Measurements from ENCODE around the gene GPA33. TPM values are rescaled to one million over a fixed set of nuclear protein-coding genes. Genes with fewer than 3 reads are reported as not detected.

GPA33 gene
- polyA plus RNA-seq, 1 of the 3 experiments (the other 2 are of a cell fraction) = not detected

DNA sequence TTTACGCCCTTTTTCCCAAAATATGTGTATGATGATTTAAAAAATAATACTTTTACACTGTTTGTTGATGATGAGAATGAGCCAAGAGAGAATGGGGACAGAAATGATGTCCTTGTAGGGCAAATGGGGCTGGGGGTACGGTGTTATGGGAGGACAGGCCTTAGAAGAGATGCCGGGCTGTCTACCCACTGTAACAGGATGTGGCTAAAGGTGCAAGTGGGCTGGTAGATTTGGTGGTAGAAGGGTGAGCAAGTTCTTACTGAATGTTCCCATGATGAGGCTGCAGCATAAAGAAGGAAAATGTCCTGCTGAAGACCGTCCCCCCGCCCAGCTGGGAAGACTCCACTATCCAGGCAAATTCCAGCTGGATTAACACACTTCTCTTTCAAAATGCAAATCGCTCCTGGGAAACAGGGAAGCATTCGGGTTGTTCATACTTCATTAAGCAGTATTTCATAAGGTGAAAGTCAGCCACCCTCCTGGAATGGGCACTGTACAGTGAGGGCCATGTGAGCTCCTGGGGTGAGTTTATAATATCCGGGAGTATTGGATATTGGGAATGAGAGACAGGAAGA is 14.0 kb downstream of the GPA33 start:
- 45% methylated on average over 6 of the region's 8 CpGs for WGBS (ENCODE audit: low lambda C conversion rate)
- H3F3A ChIP-seq (replicated peaks; ENCODE audit: insufficient read depth) = no peaks in the 10 kb centered on the region
- H2AFZ ChIP-seq (ENCODE audit: low read depth) = no peak overlapping the region
- H3K9me2 ChIP-seq = no peaks in the 10 kb centered on the region
- no peak overlapping the region for H3K4me2 ChIP-seq
- H4K20me1 ChIP-seq (ENCODE audit: insufficient read depth) = no peaks in the 10 kb centered on the region
- H3K79me2 ChIP-seq (ENCODE audit: insufficient read depth) = no peaks in the 10 kb centered on the region
- TF ChIP-seq CHD2 (IDR thresholded peaks at IDR 0.05; ENCODE audit: low read length, partially characterized antibody) (no peak), RCOR1 (IDR thresholded peaks at IDR 0.05; ENCODE audit: low read length) (no peak), NRF1 (IDR thresholded peaks at IDR 0.05; ENCODE audit: low read depth, low read length) (no peak), ELF1 (IDR thresholded peaks at IDR 0.05) (no peak), EP300 (IDR thresholded peaks at IDR 0.05; ENCODE audit: borderline replicate concordance in 1 of 2, low read depth in 1 of 2, low read length in 1 of 2) (no peak), TCF12 (IDR thresholded peaks at IDR 0.05) (no peak), FOXJ3 (CRISPR knock-in tag; IDR thresholded peaks at IDR 0.05) (no peak), YY1 (IDR thresholded peaks at IDR 0.05; ENCODE audit: low read depth) (no peak), RFX5 (IDR thresholded peaks at IDR 0.05; ENCODE audit: low read length) (no peak)
- TF ChIP-seq, protein P1, sequence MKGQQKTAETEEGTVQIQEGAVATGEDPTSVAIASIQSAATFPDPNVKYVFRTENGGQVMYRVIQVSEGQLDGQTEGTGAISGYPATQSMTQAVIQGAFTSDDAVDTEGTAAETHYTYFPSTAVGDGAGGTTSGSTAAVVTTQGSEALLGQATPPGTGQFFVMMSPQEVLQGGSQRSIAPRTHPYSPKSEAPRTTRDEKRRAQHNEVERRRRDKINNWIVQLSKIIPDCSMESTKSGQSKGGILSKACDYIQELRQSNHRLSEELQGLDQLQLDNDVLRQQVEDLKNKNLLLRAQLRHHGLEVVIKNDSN (IDR thresholded peaks at IDR 0.05; ENCODE audit: borderline replicate concordance, low read depth) = no peak
- H3K4me1 ChIP-seq (ENCODE audit: control insufficient read depth in 1 of 2, insufficient read depth in 2 of 2, low read depth in 1 of 2, low read length in 1 of 2) = no peaks in the 10 kb centered on the region
- ChIA-PET POLR2A (interaction anchor here (0.6 kb wide), 1 partner anchor 155 kb away, joined by 3 read pairs; no protein-coding TSS in a partner anchor), CTCF (interaction anchor here (0.7 to 1.4 kb wide), 4 partner anchors 9 to 366 kb away, joined by 3 to 5 read pairs (median 4); no protein-coding TSS in a partner anchor)
- no peak overlapping the region for H3K4me3 ChIP-seq (ENCODE audit: low read depth in 2 of 2, low read length in 1 of 2)
- DNase-seq = no peak
- H3K36me3 ChIP-seq (replicated peaks in 1 of 2; ENCODE audit: control insufficient read depth in 1 of 2, insufficient read depth in 2 of 2, low read length in 1 of 2) = no peaks in the 10 kb centered on the region
- no peaks in the 10 kb centered on the region; the same call in 1 of the 2 replicates for H3K27me3 ChIP-seq (ENCODE audit: insufficient read depth)
- H3K27ac ChIP-seq (ENCODE audit: low read depth in 2 of 2, low read length in 1 of 2) = no peak overlapping the region
- H3K9ac ChIP-seq = no peak overlapping the region
- no peaks in the 10 kb centered on the region for H3K9me3 ChIP-seq

DNA sequence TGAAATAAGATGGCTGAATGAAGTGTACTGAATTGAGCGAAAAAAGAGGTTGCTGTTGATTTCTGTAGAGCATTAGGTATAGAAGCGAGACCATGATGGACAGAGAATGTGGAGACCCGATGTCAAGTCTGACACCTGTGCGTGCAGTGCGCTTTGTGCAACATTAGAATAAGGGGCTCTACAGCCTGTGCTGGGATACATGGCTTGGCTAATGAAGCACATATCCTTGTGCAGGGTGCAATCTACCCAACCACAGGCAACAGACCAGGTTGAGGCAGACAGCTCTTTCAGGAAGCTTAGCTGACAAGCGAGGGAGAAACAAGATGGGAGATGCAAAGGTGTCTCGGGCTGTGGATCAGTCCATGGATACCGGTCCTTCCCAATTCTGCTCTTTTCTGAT is 18.9 kb downstream of the GPA33 start:
- Histone ChIP-seq H3K9ac (no peak overlapping the region), H3K36me3 (replicated peaks in 1 of 2; ENCODE audit: control insufficient read depth in 1 of 2, insufficient read depth in 2 of 2, low read length in 1 of 2) (no peaks in the 10 kb centered on the region), H3K79me2 (ENCODE audit: insufficient read depth) (no peaks in the 10 kb centered on the region), H3K4me1 (ENCODE audit: control insufficient read depth in 1 of 2, insufficient read depth in 2 of 2, low read depth in 1 of 2, low read length in 1 of 2) (no peaks in the 10 kb centered on the region; a peak in 2 of 4 replicates), H3K9me2 (no peaks in the 10 kb centered on the region), H3K27ac (ENCODE audit: low read depth in 2 of 2, low read length in 1 of 2) (no peak overlapping the region), H3K27me3 (ENCODE audit: insufficient read depth) (no peaks in the 10 kb centered on the region; the same call in 1 of the 2 replicates), H2AFZ (ENCODE audit: low read depth) (no peak overlapping the region), H3K4me2 (no peak overlapping the region), H3F3A (replicated peaks; ENCODE audit: insufficient read depth) (no peaks in the 10 kb centered on the region), H3K9me3 (no peaks in the 10 kb centered on the region), H3K4me3 (ENCODE audit: low read depth in 2 of 2, low read length in 1 of 2) (no peak overlapping the region), H4K20me1 (ENCODE audit: insufficient read depth) (no peaks in the 10 kb centered on the region)
- POLR2A ChIA-PET = no interaction called here
- 82% methylated on average over 7 of the region's 8 CpGs for WGBS (ENCODE audit: low lambda C conversion rate)
- CTCF ChIA-PET = interaction anchor here (0.9 kb wide), 1 partner anchor 12 kb away, joined by 6 read pairs; no protein-coding TSS in a partner anchor
- TF ChIP-seq RAD21 (IDR thresholded peaks at IDR 0.05; ENCODE audit: low read length) (no peak), EZH2phosphoT487 (IDR thresholded peaks at IDR 0.05; ENCODE audit: borderline replicate concordance, low read depth) (no peak), FOXM1 (IDR thresholded peaks at IDR 0.05; ENCODE audit: low read depth) (no peak), ELF1 (IDR thresholded peaks at IDR 0.05) (no peak), JUND (IDR thresholded peaks at IDR 0.05) (no peak), NFIC (IDR thresholded peaks at IDR 0.05; ENCODE audit: borderline replicate concordance) (no peak), CHD2 (IDR thresholded peaks at IDR 0.05; ENCODE audit: low read length, partially characterized antibody) (no peak), MXI1 (IDR thresholded peaks at IDR 0.05; ENCODE audit: low read depth, low read length) (no peak), RFX5 (IDR thresholded peaks at IDR 0.05; ENCODE audit: low read length) (no peak), TCF12 (IDR thresholded peaks at IDR 0.05) (no peak), EP300 (IDR thresholded peaks at IDR 0.05; ENCODE audit: borderline replicate concordance in 1 of 2, low read depth in 1 of 2, low read length in 1 of 2) (no peak), TAF1 (IDR thresholded peaks at IDR 0.05; ENCODE audit: borderline replicate concordance, low read depth, low read length) (no peak), SMC3 (IDR thresholded peaks at IDR 0.05; ENCODE audit: low read depth, low read length) (no peak), NRF1 (IDR thresholded peaks at IDR 0.05; ENCODE audit: low read depth, low read length) (no peak), GABPA (IDR thresholded peaks at IDR 0.05; ENCODE audit: low read depth) (no peak), RCOR1 (IDR thresholded peaks at IDR 0.05; ENCODE audit: low read length) (no peak)
- TF ChIP-seq, protein P2, sequence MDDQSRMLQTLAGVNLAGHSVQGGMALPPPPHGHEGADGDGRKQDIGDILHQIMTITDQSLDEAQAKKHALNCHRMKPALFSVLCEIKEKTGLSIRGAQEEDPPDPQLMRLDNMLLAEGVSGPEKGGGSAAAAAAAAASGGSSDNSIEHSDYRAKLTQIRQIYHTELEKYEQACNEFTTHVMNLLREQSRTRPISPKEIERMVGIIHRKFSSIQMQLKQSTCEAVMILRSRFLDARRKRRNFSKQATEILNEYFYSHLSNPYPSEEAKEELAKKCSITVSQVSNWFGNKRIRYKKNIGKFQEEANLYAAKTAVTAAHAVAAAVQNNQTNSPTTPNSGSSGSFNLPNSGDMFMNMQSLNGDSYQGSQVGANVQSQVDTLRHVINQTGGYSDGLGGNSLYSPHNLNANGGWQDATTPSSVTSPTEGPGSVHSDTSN (IDR thresholded peaks at IDR 0.05) = no peak
- TF ChIP-seq, protein P3, sequence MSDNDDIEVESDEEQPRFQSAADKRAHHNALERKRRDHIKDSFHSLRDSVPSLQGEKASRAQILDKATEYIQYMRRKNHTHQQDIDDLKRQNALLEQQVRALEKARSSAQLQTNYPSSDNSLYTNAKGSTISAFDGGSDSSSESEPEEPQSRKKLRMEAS (IDR thresholded peaks at IDR 0.05; ENCODE audit: low read depth) = no peak
- TF ChIP-seq, protein P4, sequence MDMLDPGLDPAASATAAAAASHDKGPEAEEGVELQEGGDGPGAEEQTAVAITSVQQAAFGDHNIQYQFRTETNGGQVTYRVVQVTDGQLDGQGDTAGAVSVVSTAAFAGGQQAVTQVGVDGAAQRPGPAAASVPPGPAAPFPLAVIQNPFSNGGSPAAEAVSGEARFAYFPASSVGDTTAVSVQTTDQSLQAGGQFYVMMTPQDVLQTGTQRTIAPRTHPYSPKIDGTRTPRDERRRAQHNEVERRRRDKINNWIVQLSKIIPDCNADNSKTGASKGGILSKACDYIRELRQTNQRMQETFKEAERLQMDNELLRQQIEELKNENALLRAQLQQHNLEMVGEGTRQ (IDR thresholded peaks at IDR 0.05; ENCODE audit: borderline replicate concordance, low read depth, low read length) = no peak
- no peak for DNase-seq

All from SK-N-SH (cell line).